Measurements from ENCODE around the gene SURF2. TPM values are rescaled to one million over a fixed set of nuclear protein-coding genes. Genes with fewer than 3 reads are reported as not detected.

Gene SURF2
- total and polyA plus RNA-seq, 9 of the 15 experiments (the other 6 are each of a cell fraction or from before 2014, with no cell fraction given), result 5.5 to 82.5 (median 21.3) TPM

- 0 out of 4 replicates have a peak, but pooled peaks of 1 of the 2 experiments have one; percentile 21 for TF ChIP-seq UBTF (IDR thresholded peaks at IDR 0.05; ENCODE audit: borderline replicate concordance in 1 of 2, low read depth in 2 of 2, low read length in 2 of 2)
- TF ChIP-seq NCOA4 (IDR thresholded peaks at IDR 0.05; ENCODE audit: partially characterized antibody), result no peak
- TF ChIP-seq POLR2G (IDR thresholded peaks at IDR 0.05; ENCODE audit: low read depth, low read length), result no peak
- TF ChIP-seq USF1 (CRISPR knock-in tag; IDR thresholded peaks at IDR 0.05), result no peak
- TF ChIP-seq CC2D1A (IDR thresholded peaks at IDR 0.05), result no peak
- TF ChIP-seq RFX1 (IDR thresholded peaks at IDR 0.05), result no peak
- no peak for TF ChIP-seq NR2F6 (CRISPR knock-in tag; IDR thresholded peaks at IDR 0.05)
- TF ChIP-seq ZNF780A (CRISPR knock-in tag; IDR thresholded peaks at IDR 0.05), result no peak
- TF ChIP-seq ZBTB7A (IDR thresholded peaks at IDR 0.05; ENCODE audit: borderline replicate concordance, control insufficient read depth, low read depth, low read length), result peak; percentile 66
- no peak for TF ChIP-seq KLF1 (tag; IDR thresholded peaks at IDR 0.05)
- TF ChIP-seq SIN3A (IDR thresholded peaks at IDR 0.05; ENCODE audit: borderline replicate concordance in 2 of 2, control insufficient read depth in 1 of 2, low read depth in 2 of 2, low read length in 2 of 2), result peak in 1 of 2 experiments; percentile 28; a peak in 1 of 4 replicates
- no peak for TF ChIP-seq HDGF (IDR thresholded peaks at IDR 0.05)
- no peak for TF ChIP-seq HNRNPK (IDR thresholded peaks at IDR 0.05; ENCODE audit: low read depth, low read length, poor library complexity, severe bottlenecking)
- TF ChIP-seq AFF4 (CRISPR knock-in tag; IDR thresholded peaks at IDR 0.05), result 0 out of 2 replicates have a peak, but pooled peaks have one; percentile 3
- no peak for TF ChIP-seq ZNF583 (CRISPR knock-in tag; IDR thresholded peaks at IDR 0.05)
- TF ChIP-seq MNT (conservative IDR thresholded peaks at IDR 0.05), result peak in 1 of 2 experiments; percentile 36; a peak in 1 of 4 replicates
- no peak for TF ChIP-seq ZNF347 (CRISPR knock-in tag; IDR thresholded peaks at IDR 0.05; ENCODE audit: low read depth)
- no peak for TF ChIP-seq HNRNPUL1 (IDR thresholded peaks at IDR 0.05; ENCODE audit: low read length)
- TF ChIP-seq ZNF23 (CRISPR knock-in tag; IDR thresholded peaks at IDR 0.05), result no peak
These were observed 18.9 kb downstream of the SURF2 start (continued) for GRCh38 chr9:133375116-133375723.
